ENCODE results near the gene USP34.

USP34 gene

GRCh38 chr2:61338447-61338846 is 132.4 kb downstream of the USP34 start:
- Mint-ChIP-seq H3K27me3 (ENCODE audit: low read depth) (no peaks in the 10 kb centered on the region), H3K9me3 (no peaks in the 10 kb centered on the region)
- TF ChIP-seq, protein P1, sequence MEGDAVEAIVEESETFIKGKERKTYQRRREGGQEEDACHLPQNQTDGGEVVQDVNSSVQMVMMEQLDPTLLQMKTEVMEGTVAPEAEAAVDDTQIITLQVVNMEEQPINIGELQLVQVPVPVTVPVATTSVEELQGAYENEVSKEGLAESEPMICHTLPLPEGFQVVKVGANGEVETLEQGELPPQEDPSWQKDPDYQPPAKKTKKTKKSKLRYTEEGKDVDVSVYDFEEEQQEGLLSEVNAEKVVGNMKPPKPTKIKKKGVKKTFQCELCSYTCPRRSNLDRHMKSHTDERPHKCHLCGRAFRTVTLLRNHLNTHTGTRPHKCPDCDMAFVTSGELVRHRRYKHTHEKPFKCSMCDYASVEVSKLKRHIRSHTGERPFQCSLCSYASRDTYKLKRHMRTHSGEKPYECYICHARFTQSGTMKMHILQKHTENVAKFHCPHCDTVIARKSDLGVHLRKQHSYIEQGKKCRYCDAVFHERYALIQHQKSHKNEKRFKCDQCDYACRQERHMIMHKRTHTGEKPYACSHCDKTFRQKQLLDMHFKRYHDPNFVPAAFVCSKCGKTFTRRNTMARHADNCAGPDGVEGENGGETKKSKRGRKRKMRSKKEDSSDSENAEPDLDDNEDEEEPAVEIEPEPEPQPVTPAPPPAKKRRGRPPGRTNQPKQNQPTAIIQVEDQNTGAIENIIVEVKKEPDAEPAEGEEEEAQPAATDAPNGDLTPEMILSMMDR (IDR thresholded peaks at IDR 0.05; ENCODE audit: unreplicated experiment in 3 of 3): no peak

DNA sequence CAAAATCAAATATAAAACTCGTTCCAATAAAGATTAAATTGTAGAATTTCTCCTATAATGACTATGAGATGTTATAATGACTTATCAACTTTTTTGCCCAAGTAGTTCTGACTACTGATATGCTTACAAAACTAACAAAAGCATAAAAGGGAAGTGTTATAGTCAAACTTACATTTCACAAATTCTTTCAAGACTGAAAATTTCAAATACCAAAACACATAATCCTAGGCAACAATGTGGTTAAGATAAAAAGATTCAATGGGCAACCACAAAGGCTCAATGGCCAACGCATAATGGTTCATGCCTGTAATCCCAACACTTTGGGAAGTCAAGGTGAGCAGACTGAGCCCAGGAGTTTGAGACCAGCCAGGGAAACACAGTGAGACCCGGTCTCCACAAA is 135.7 kb downstream of the USP34 start:
- Mint-ChIP-seq H3K4me3 (no peak overlapping the region), H3K4me1 (no peaks in the 10 kb centered on the region), H3K9me3 (no peaks in the 10 kb centered on the region), H3K27ac (no peak overlapping the region), H3K36me3 (ENCODE audit: low read depth) (peaks cover 46% of the 10 kb centered on the region), H3K27me3 (ENCODE audit: low read depth) (no peaks in the 10 kb centered on the region)
- TF ChIP-seq, protein P1 (IDR thresholded peaks at IDR 0.05; ENCODE audit: unreplicated experiment in 3 of 3): no peak

More at GRCh38 chr2:61338447-61338846, 132.4 kb downstream of the USP34 start:
- Mint-ChIP-seq H3K27ac (no peak overlapping the region), H3K4me3 (no peak overlapping the region), H3K4me1 (no peaks in the 10 kb centered on the region), H3K36me3 (ENCODE audit: low read depth) (peaks cover 65% of the 10 kb centered on the region)

DNA sequence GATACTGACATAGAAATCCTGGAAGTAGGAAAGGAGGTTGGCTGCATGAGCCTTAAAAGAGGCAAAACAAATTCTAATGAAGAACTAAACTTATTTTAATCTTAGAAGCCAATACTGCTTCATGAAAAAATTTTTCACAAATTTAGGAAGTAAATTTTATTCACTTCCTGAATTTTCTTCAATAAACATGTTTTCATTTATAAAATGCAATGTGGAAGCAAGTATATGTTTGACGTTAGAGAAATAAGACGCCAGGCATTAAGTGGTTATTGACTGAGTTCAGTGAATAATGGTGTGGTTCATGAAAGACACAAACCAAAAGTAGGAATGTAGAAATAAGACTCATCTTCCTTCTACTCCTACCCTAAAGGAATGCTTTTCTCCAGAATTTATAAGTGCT is 136.4 kb downstream of the USP34 start:
- no peak overlapping the region for H3K4me3 Mint-ChIP-seq
- peaks cover 48% of the 10 kb centered on the region for H3K36me3 Mint-ChIP-seq (ENCODE audit: low read depth)
- no peaks in the 10 kb centered on the region for H3K27me3 Mint-ChIP-seq (ENCODE audit: low read depth)
- no peak overlapping the region for H3K27ac Mint-ChIP-seq
- TF ChIP-seq, protein P1 (IDR thresholded peaks at IDR 0.05; ENCODE audit: unreplicated experiment in 3 of 3): no peak
- no peaks in the 10 kb centered on the region for H3K4me1 Mint-ChIP-seq
- no peaks in the 10 kb centered on the region for H3K9me3 Mint-ChIP-seq

DNA sequence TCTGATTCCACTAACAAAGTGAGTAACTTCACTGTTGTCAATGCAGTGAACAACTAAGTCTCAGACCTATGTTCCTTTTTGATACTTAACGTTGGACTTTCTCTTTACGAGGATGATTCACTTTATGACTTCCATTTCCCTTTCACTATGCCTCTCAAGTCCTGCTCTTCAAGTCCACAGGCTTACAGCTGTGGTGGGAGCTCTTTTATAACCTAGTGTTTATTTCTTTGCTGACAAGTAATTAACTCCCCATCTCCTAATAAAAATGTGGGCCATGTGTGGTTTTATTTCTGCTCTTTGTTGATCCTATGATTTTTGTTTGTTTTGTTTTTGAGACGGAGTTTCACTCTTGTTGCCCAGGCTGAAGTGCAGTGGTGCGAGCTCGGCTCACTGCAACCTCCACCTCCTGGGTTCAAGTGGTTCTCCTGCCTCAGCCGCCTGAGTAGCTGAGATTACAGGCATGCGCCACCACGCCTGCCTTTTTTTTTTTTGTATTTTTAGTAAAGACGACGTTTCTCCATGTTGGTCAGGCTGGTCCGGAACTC is 142.1 kb downstream of the USP34 start:
- Mint-ChIP-seq H3K9me3 (no peaks in the 10 kb centered on the region), H3K4me1 (no peaks in the 10 kb centered on the region), H3K4me3 (no peak overlapping the region), H3K27me3 (ENCODE audit: low read depth) (no peaks in the 10 kb centered on the region), H3K27ac (peak overlapping the region in 1 of 3 experiments; percentile 15), H3K36me3 (ENCODE audit: low read depth) (peaks cover 44% of the 10 kb centered on the region)
- TF ChIP-seq, protein P1 (IDR thresholded peaks at IDR 0.05; ENCODE audit: unreplicated experiment in 3 of 3): no peak

GRCh38 chr2:61327173-61327572 is 143.7 kb downstream of the USP34 start:
- Mint-ChIP-seq H3K36me3 (ENCODE audit: low read depth) (peaks cover 52% of the 10 kb centered on the region), H3K27ac (peak overlapping the region in 1 of 3 experiments; percentile 61), H3K4me1 (no peaks in the 10 kb centered on the region), H3K9me3 (no peaks in the 10 kb centered on the region), H3K4me3 (no peak overlapping the region), H3K27me3 (ENCODE audit: low read depth) (no peaks in the 10 kb centered on the region)
- TF ChIP-seq, protein P1 (IDR thresholded peaks at IDR 0.05; ENCODE audit: unreplicated experiment in 3 of 3): no peak

- peaks cover 58% of the 10 kb centered on the region for H3K36me3 Mint-ChIP-seq (ENCODE audit: low read depth)
- H3K27me3 Mint-ChIP-seq (ENCODE audit: low read depth): no peaks in the 10 kb centered on the region
- H3K9me3 Mint-ChIP-seq: no peaks in the 10 kb centered on the region
- H3K4me1 Mint-ChIP-seq: no peaks in the 10 kb centered on the region
- no peak overlapping the region for H3K4me3 Mint-ChIP-seq
- TF ChIP-seq, protein P1 (IDR thresholded peaks at IDR 0.05; ENCODE audit: unreplicated experiment in 3 of 3): no peak
- no peak overlapping the region for H3K27ac Mint-ChIP-seq
These were observed 144.5 kb downstream of the USP34 start for GRCh38 chr2:61326423-61326822.
